Measurements from ENCODE around the gene OIT3.
"Not testable (repeated sequence)": the region's sequence is repeated elsewhere in the genome, so short reads cannot be mapped to it uniquely, and the experiment has no call there.

The OIT3 gene

DNA sequence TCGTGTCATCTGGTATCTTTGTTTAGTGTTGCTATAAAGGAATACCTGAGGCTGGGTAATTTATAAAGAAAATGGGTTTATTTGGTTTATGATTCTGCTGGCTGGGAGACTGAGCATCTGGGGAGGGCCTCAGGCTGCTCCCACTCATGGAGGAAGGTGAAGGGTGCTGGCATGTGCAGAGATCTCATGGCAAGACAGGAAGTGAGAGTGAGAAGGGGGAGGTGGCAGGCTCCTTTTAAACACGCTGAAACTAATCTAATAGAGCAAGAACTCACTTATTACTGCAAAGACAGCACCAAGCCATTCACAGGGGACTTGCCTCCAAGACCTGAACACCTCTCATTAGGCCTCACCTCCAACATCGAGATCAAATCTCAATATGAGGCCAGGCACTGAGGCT, 11.3 kb downstream of the OIT3 start:
- FAIRE-seq = no peak

DNA sequence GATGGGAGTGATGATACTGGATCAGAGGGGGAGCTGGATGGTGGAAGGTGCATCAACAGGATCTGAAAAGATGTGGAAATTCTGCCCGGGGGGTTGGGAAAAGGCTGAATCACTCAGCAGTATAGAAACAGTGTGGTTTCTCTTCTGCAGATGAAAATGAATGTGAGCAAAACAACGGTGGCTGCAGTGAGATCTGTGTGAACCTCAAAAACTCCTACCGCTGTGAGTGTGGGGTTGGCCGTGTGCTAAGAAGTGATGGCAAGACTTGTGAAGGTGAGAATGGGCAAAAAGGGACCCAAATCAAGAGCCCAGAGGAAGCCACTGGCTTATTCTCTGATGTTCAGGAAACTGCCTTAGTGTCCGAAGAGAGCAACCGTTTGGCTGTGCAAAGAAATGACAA, 12.9 kb downstream of the OIT3 start:
- no peak for FAIRE-seq

DNA sequence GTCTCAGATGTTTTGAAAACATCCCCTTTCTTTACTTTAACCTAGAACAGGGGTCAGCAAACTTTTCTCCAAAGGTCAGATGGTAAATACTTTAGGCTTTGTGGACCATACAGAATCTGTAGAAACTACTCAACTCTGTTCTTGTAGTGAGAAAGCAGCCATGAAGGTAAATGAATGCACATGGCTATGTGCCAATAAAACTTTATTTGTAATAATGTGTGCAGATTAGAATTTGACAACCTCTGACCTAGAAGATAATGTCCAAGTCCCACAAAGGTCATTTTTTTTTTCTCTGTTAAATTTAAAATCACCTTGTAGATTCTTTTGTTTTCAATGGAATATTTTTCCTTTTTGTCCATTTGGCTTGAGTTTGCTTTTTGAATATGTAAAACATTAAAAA, 17.2 kb downstream of the OIT3 start:
- FAIRE-seq = no peak

DNA sequence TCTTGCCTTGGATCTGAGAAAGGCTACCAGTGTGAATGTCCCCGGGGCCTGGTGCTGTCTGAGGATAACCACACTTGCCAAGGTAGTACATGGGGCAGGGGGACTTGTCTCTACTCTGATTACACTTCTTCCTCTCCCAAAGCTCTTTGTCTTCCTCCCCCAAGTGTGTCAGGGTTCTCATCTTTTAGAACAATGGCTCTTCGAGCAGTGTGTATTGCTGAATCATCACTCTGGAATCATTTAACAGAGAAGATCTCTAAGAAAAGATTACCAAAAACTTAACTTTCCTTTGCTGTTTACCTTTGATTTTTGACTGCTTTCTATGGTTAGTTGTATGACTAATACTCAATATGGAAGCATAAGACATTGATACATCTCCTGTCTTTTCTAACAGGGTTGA, 18.2 kb downstream of the OIT3 start:
- no peak for FAIRE-seq

DNA sequence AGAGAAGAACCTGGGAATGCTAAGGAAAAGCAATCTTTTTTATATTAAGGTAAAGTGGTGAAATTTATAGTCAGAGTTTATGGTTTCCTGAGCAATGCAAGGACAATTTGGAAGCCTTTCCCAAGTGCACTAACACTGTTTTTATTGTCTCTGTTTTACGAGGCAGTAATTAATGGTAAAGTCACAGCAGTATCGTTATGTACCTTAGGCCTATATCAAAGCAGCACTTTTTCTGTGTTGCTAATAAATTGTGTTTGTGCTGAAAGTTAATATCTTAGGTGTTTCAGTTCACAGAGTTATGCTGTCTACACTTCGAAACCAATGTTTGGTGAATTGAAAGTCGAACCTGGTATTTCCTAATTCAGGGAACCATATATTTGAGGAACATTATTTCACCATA, 19.2 kb downstream of the OIT3 start:
- no peak for FAIRE-seq

DNA sequence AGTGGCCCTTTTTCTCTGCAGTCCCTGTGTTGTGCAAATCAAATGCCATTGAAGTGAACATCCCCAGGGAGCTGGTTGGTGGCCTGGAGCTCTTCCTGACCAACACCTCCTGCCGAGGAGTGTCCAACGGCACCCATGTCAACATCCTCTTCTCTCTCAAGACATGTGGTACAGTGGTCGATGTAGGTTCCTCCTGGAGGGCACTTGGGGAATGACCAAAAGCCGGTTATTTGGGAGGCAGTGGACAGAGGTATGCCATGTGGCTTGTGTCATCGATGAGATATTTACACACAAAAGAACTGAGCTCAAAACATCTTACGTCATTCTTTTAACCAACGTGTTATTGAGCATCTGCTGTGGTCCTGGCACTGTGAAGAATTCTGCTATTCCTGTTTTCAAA, 19.7 kb downstream of the OIT3 start:
- FAIRE-seq = no peak

DNA sequence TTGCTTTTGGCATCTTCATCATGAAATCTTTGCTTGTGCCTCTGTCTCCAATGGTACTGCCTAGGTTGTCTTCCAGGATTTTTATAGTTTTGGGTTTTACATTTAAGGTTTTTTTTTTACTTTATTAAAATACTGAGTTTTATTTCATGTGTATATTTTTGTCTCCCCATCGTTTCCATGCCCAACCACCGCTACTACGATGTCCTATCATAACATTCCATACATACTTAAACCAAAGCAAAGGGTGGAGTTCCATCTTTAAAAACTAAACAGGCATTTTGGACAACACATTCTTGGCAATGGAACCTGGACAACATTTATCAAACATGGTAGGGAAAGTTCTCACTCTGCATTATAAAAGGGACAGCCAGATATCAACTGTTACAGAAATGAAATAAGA, 23.7 kb downstream of the OIT3 start:
- FAIRE-seq = not testable (repeated sequence)

DNA sequence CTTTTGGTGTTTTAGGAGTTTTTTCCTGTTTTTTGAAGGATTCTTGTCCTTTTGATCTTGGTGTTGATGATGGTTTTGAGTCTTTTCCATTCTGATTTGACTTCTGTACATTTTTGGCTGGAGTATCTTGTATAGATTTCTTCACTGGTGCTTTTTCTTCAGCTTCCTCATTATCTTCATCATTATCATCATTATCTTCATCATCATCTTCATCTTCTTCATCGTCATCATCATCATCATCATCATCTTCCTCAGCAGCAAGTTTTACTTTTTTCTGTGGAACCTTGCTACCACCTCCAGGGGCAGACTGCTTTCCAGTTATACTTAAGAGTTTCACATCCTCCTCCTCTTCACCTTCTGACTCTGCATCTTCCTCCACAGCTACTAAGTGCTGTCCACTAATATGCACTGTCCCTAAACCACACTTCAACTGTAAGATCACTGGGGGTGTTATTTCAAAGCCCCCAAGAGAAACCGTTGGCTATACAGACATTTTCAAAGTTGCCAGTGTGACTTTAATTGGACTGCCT, 24.3 kb downstream of the OIT3 start:
- FAIRE-seq = not testable (repeated sequence)

DNA sequence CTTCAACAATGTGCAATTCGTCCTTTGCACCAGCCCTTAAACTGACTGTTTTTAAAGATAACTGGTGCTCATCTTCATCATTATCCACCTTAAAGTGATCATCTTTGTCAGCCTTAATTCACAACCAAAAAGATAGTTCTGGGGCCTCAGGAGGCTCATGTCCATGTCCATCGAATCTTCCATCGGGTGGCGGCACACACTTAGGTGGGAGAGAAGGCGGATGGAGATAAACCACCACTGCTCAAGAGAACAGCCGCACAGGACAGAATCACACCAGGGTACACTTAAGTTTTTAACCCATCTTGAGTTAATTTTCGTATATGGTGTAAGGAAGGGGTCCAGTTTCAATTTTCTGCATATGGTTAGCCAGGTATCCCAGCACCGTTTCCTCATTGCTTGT, 24.8 kb downstream of the OIT3 start:
- no peak for FAIRE-seq

DNA sequence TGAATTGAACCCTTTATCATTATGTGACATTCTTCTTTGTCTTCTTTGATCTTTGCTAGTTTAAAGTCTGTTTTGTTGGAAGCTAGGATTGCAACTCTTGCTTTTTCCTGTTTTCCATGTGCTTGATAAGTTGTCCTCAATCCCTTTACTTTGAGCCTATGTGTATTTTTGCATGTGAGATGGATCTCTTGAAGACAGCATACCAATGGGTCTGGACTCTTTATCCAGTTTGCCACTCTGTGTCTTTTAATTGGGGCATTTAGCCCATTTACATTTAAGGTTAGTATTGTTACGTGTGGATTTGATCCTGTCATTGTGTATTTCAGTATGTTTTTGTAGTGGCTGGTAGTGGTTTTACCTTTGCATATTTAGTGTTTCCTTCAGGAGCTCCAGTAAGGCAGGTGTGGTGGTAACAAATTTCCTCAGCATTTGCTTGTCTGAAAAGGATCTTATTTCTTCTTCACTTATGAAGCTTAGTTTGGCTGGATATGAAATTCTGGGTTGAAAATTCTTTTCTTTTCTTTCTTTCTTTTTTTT, 27.7 kb downstream of the OIT3 start:
- FAIRE-seq = not testable (repeated sequence)

DNA sequence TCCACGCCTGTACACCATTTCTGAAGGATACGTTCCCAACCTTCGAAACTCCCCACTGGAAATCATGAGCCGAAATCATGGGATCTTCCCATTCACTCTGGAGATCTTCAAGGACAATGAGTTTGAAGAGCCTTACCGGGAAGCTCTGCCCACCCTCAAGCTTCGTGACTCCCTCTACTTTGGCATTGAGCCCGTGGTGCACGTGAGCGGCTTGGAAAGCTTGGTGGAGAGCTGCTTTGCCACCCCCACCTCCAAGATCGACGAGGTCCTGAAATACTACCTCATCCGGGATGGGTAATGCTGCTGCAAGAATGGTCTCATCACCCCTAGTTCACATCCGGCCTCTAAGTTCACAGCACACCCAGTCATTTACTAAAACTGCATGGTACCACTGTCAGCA, 30.8 kb downstream of the OIT3 start:
- no peak for FAIRE-seq

DNA sequence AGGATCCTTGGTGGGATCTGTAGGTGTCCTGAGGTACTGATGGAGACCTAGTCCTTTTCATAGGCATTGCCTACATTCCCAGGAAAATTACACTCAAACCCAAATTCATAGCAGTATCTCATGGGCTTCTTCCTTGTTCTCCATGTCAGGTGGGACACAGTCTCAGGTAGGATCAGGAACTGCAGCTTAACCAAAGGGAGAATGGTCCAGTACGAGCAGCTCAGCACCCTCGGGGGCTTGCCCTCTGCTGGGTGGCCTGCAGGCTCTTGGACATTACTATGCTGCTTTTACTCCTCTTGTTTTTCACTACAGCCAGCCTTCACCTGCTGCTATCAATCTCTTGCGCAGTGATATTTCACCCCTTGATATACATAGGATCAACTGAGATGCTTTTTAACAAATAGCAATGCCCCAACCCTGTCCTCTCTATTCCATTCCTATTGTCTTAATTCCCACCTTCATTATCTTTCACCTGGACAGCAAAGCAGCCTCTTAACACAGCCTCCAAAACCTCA, 32.5 kb downstream of the OIT3 start:
- no peak for FAIRE-seq

DNA sequence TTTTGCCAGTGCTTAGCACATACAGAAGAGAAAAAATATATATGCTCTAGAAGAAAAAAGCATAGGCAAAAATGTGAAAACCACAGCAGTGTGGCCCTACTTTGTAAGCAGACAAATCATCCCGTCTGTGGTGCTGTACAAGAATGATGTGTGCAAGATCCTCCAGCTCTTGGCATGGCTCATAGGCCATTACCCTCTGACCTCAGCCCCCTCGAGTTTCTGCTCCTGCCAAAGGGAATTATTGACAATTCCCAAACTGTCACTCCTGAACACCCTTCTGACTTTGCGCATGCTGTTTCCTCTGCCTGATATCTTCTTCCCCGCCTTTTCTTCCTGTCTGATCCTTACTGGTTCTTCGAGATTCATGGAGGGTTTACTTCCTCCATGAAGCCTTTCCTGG, 33.9 kb downstream of the OIT3 start:
- FAIRE-seq = no peak

DNA sequence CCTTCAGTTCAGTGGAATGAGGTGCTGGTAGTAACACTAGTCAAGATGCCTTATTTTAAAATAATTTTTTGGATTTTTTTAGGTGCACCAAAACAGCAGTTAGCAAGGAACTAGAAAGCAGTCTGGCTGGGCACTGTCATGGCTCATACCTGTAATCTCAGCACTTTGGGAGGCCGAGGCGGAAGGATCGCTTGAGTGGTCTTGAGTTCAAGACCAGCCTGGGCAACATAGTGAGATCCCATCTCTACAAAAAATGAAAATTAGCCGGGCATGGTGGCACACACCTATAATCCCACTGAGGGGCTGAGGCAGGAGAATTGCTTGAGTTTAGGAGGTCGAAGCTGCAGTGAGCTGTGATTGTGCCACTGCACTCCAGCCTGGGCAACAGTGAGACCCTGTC, 35.3 kb downstream of the OIT3 start:
- FAIRE-seq = no peak

DNA sequence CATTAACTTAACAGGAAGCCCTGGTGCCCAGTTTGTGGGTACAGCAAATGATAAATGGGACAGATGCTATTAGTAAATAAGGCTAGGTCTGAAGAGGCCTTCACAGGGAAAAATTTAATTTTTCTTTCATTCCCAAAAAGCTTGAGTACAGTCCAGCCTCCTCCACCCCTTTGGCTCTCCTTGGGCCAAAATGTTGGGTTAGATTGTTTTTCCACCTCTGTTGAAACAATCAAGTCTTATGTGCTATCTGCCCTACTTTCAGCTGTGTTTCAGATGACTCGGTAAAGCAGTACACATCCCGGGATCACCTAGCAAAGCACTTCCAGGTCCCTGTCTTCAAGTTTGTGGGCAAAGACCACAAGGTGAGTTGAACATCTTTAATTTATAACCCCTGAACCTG, 36.7 kb downstream of the OIT3 start:
- FAIRE-seq = no peak

DNA sequence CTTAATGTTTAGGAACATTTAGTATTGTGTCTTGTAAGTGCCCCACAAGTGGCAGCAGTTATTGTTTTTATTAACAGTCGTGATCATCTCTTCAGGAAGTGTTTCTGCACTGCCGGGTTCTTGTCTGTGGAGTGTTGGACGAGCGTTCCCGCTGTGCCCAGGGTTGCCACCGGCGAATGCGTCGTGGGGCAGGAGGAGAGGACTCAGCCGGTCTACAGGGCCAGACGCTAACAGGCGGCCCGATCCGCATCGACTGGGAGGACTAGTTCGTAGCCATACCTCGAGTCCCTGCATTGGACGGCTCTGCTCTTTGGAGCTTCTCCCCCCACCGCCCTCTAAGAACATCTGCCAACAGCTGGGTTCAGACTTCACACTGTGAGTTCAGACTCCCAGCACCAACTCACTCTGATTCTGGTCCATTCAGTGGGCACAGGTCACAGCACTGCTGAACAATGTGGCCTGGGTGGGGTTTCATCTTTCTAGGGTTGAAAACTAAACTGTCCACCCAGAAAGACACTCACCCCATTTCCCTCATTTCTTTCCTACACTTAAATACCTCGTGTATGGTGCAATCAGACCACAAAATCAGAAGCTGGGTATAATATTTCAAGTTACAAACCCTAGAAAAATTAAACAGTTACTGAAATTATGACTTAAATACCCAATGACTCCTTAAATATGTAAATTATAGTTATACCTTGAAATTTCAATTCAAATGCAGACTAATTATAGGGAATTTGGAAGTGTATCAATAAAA, 38.9 kb downstream of the OIT3 start:
- FAIRE-seq = no peak

DNA sequence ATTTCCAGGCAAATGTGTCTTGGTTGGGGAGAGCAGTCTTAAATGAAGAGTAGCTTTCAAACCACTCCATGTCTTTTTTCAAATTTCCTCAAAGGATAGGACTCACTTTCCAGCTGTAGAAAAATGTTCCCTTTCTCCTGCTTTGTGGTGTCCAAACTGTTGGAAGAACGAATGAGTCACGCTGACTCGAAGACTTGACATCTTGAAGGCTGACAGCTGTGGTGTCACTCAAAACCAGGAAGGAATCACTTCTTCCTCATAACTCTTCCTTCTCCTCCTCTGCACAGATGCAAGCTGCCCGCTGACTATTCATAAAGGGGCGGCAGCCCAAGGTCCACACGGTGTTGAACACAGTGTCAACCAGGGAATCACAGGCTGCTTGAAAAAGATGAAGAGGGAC, 41.8 kb downstream of the OIT3 start:
- FAIRE-seq = no peak

DNA sequence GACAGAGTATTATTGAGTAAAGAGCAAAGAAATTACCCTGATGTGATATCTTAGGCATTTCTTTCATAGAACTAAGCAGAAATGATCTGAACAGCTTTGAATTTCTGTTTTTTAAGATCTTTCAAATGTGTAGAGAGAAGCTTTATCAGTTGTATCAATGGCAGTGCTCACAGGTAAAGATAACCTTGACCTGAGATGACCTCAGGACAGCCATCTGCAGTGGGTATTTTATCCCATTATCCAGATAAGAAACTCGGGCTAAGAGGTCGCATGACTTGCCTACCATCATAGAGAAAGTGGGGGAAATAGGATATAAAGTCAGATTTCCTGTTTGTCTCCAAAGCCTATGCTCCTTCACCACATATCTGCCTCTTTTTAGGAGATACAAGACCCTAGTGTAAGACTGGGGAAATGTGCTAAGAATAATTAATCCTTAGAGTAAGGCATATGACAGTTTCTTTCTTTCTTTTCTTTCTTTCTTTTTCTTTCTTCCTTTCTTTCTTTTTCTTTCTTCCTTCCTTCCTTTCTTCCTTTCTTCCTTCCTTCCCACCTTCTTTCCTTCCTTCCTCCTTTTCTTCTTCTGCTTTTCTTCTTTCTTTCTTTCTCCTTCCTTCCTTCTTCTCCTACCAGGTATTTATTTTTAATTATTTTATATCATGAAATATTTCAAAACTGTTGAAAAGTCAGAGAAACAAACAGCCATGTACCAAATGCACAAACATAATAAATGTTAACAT, 50.1 kb downstream of the OIT3 start:
- no peak for FAIRE-seq

DNA sequence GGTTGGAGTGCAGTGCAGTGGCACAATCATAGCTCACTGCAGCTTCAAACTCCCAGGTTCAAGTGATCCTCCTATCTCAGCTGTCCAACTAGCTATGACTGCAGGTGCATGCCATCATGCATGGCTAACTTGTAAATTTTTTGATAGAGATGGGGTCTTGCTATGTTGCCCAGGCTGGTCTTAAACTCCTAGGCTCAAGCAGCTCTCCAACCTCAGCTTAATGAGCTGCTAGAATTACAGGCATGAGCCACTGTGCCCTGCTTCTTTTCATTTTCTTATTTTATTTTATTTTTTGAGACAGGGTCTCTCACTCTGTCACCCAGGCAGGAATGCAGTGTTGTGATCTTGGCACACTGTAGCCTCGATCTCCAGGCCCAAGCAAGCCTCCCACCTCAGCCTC, 53.4 kb downstream of the OIT3 start:
- no peak for FAIRE-seq

DNA sequence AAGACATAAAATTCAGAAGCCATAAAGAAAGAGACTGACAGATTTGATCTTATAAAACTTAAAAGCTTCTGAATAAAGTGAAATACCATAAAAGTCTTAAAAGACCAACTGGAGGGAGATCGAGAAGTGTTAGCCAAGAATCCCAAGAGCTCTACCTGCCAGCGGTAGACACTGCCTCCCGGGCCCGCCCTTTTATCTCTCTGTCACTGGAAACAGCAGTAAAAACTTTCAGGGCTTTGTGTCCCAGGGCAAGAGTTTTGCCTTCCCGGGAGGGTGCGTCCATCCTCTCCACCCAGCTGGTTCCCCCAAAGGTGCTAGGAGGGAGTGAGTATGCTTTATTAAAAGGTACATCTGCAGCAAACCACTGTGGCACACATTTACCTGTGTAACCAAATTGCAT, 55.2 kb downstream of the OIT3 start:
- FAIRE-seq = no peak

DNA sequence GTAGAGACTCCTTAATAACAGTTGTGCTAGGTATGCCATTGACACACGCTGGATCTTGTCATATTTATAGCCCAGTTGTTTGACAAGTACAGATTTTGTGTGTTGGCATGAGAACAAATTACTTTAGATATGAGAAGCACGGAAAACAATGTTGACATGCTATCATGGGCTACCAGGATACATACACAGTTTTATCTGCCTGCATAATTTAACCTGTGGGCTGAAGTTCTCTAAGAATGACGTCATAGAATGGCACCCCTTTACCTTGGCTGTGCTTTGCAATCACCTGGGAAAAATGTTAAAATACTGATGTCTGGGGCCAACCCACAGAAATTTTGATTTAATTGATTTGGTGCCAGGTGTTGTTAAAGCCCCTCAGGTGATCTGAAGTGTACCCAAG, 58.2 kb downstream of the OIT3 start:
- FAIRE-seq = no peak

DNA sequence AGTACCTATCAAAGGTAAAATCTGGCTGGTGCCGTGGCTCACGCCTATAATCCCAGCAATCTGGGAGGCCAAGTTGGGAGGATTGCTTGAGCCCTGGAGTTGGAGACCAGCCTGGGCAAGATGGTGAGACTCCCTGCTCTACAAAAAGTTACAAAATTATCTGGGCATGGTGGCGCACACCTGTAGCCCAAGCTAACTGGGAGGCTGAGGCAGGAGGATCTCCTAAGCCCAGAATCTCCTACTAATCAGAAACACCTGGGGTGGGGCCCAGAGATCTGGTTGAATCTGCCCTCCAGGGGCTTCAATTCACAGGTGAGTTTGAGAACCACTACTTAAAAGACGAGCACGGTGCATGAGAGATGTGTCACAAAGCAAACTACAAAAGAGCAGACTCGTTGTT, 58.6 kb downstream of the OIT3 start:
- no peak for FAIRE-seq

DNA sequence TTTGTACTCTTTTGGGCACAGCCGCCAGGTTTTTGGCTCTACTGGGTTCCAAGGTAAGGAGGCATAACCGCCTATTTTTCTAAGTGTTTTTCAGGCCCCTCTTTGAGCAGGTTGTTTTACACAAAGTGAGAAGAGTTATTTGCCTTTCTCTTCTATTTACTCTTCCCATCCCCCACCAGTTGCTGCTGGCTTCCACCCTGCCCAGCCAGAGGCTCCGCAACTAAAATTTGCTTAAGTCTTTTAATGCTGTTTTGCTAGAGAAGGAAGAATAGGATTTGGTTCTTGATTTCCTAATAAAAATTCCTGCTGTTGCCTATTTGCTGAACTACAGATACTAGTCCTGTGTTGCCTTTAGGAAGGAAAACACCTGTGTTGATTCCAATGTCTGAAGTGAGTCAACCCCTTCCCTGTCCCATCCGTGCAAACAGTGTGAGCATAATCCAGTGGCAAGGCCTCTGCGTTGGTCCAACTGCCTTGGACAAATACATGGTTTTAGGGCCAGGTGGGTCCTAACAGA, 59.2 kb downstream of the OIT3 start:
- FAIRE-seq = no peak

DNA sequence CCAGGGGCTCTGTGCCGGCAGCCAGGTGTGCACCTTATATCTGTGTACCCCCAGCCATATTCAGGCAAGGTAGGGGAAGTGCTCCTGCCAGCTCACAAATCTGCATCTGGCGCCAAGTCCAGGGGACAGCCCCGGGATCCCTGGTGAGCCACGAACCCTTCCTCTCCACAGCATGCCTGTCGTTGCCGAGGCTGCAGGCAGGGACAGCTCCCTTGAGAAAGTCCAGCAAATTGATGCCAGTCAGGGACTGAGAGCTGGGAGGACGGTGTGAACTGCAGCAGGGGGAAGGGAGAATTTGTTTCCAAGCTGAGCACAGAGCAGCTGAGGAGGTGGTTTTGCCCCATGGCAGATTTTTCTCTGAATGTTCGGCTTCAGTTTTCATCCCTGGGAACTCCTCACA, 60.1 kb downstream of the OIT3 start:
- FAIRE-seq = no peak
